A673 (cell line): ENCODE results near the gene FPR1.

Experiments
- EZH2 ChIP-seq: fragments of 200-600 bp; sonication (generic); IDR thresholded peaks from 2 replicates; pipeline ENCODE4 v1.6.1; 2017; ENCODE audit warnings: borderline replicate concordance, low read depth, mild to moderate bottlenecking, mixed read lengths, antibody characterized with exemption, low read length; ENCODE audit not compliant: poor library complexity, severe bottlenecking
- TF ChIP-seq, protein P1 (sequence below): fragments of 300-800, 200-600 bp; sonication (generic); conservative IDR thresholded peaks from 2 replicates; pipeline ENCODE4 v1.5.1; 2017; ENCODE audit warnings: low read depth, mild to moderate bottlenecking, antibody characterized with exemption, low read length, moderate library complexity, mixed read lengths

DNA sequence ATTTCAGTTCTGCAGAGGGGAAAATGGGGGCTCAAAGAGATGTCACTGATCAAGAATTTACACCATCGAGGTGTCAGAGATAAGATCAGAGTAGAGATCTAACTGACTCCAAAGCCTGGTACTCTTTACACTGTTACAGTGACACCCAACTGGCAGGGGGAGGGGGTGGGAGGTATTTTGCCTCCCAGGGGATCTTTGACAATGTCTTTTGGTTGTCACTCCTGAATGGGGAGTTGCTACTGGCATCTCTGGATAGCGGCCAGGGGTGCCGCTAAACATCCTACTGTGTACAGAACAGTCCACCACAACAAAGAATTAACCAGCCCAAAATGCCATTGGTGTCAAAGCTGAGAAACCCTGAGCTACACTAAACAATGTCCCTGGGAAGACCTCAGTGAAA is 46.4 kb upstream of the FPR1 start:
- TF ChIP-seq, protein P1, sequence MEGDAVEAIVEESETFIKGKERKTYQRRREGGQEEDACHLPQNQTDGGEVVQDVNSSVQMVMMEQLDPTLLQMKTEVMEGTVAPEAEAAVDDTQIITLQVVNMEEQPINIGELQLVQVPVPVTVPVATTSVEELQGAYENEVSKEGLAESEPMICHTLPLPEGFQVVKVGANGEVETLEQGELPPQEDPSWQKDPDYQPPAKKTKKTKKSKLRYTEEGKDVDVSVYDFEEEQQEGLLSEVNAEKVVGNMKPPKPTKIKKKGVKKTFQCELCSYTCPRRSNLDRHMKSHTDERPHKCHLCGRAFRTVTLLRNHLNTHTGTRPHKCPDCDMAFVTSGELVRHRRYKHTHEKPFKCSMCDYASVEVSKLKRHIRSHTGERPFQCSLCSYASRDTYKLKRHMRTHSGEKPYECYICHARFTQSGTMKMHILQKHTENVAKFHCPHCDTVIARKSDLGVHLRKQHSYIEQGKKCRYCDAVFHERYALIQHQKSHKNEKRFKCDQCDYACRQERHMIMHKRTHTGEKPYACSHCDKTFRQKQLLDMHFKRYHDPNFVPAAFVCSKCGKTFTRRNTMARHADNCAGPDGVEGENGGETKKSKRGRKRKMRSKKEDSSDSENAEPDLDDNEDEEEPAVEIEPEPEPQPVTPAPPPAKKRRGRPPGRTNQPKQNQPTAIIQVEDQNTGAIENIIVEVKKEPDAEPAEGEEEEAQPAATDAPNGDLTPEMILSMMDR: no peak
- TF ChIP-seq EZH2: no peak
